NCI-H345 treated with DMSO at 0.1 percent for 48 hours (cell line): Measurements from ENCODE around the gene DOCK4.

Source experiments
- DNase-seq: peaks from one replicate; lab custom pipeline; 2025; ENCODE audit not compliant: unreplicated experiment; lab: John Stamatoyannopoulos, UW

The DOCK4 gene

DNA sequence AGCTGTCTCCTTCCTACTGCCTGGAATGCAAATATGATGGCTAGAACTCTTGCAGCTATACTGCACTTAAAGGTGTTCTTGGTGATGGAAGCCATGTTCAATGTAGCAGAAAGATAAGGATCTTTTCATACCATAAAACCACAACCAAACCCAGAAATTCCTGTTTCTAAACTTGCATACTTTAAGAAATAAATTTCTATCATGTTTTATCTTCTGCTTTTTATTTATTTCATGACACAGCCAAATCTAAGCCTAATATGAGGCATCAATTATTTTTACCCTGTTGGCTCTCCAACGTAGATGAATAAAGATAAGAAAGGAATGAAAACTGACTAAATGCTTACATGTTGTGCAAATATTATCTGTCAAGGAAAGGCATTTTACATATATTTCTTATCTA lies 224.1 kb downstream of the DOCK4 start:
- no peak for DNase-seq

GRCh38 chr7:111980725-111981124 lies 225.5 kb downstream of the DOCK4 start:
- DNase-seq: no peak

DNA sequence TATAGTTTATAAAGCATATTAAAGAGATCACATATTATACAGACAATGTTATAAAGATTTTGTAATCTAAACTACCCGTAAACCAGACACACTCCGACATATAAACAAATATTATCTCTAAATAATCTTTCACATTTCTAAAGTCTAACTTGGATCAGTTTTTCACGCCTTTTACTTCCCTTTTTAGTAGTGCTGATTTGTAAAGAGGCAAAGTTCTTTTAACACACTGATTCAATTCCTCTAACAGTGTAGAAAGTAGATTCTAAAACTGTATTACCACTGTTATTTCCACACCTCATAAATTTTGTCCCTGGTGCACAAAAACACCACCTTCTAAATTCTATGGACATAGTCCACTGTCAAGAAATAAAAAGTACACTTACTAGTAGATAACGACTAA lies 230.9 kb downstream of the DOCK4 start:
- no peak for DNase-seq

GRCh38 chr7:111960984-111961383 lies 245.2 kb downstream of the DOCK4 start:
- DNase-seq: no peak

DNA sequence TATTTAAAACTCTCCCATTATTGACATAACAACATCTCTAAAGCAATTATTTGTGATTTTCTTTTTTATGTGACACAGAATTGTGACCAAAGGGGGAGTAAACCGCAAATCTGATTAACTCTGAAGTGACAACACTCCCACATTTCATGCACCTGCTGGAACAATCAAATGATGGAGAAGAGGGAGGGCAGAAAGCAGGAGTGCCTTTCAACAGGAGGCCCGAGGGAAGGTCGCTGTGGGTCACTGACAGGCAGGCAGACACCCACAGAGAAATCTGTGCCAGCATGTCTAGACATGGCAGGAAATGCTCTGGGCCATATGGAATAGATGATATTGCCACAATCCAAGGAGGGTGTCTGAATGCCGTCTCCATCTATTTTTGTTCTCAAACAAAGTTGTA lies 247.3 kb downstream of the DOCK4 start:
- DNase-seq: peak; percentile 70

DNA sequence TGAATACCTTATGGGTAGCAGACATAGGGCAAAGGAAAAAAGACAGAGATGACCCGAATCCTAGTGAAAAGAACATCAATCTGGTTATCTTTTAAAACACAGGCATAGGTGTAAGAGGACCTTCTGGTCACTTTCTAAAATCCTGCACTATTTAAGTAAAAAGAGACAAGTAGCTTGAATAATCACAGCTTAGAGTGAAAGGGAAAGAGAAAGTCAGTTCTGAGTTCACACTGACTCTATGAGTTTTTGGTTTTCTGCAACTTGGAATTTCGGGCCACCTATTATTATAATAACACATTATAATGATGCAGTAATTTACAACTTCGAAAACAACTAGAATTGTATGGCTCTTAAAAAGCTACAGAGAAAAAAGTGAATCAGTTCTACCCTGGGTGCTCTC lies 247.8 kb downstream of the DOCK4 start:
- no peak for DNase-seq

- no peak for DNase-seq
Measured at GRCh38 chr7:111955616-111956015, 250.6 kb downstream of the DOCK4 start.

DNA sequence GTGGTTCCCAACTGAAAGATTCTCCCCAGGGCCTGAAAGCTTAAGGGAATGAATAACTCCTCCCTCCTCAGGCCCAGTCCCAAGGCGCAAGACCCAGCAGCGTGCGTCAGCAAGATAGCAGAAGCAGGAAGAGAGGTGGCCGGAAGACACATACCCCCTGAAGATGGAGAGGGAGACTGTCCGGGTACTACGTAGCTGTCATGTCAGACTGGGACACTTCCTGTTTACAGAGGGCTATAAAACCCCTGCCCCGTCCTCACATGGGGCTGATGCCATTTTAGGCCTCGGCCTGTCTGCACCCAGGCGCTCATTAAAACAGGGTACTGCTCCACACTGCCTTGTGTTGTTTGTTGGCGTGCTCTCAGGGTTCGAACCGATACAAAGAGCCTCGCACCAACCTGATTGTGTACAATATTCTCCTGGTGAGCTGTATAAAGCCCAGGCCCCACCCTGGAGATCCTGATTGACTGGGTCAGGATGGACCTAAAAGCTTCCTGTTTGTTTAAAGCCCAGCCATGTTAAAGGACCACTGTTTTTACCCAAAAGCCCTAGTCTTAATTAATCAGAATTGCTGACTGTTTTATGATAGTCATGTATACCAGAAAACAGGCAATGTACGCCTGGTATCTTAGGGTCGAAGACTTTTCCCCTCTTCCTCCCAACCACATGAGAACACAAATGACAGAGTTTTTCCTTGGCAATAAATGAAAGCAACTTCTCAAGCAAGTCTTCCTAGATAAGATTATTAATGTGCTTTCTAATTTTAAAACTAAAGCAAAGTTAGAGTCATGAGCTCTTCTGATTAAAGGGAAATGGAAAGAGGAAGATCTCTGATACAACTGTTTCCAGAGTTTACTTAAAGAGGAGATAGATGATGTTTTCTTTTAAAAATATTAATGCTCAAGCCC lies 251.5 kb downstream of the DOCK4 start:
- DNase-seq: no peak

DNA sequence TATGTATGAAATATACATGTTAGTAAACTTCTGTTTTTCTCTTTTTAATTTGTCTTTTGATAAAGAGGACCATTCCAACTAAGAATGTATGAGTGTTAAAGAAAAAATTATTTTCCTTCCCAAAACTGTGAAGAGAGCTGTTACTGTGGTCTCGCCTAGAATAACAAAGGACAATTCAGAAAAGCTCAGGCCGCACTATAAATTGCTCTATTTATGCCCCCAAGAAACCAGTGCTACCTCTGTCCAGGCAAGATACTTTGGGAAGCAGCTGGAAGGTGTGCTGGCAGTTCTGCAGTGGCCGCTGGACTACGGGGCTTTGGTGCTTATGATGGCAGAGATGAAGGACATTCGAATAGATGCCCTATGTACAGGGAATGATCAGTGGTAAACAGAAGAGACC lies 252.1 kb downstream of the DOCK4 start:
- no peak for DNase-seq

DNA sequence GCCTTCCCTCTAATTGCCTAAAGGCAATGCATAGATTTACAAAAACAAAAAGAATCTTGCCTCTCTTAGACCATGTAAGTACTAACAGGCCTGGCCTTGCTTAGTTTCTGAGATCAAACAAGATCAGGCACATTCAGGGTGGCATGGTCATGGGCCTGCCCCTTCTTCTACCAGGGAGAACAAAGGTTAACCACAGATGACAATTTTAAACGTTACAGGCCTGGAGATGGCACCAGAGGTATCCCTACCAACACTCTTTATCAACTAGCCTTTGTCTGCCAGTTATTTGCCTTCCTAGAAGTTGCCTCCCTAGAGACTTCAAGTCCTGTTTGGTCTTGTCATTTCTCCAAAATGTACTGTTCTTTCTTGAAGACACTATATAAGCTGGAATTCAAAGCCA lies 252.6 kb downstream of the DOCK4 start:
- DNase-seq: peak; percentile 20

DNA sequence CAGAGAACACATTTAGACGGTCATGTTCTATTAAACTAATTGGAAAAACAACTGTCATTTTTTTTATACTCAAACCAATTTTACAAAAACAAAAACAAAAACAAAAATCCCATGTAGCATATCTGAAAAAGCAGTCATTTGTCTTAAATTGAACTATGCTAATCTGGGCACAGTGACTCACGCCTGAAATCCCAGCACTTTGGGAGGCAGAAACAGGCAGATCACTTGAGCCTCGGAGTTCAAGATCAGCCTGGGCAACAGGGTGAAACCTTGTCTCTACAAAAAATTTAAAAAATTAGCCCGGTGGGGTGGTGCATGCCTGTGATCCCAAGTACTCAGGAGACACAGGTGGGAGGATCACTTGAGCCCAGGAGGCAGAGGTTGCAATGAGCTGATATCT lies 253.4 kb downstream of the DOCK4 start:
- no peak for DNase-seq

DNA sequence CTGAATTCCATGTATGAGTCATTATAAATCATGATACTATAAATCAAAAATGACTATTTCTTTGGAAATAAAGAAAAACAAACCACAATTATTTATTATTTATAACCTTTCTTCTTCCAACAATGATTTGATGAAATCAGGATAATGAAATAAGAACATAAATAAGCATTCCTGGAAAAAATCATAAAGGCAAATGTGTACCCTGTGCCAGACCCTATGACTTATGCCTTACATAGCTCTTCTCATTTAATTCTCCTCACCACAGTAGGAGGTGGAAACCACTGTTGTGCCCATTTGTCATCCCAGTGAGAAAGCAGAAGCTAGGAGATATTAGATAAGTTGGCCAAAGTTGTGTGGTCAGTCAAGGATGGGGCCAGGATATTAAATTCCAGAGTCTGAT lies 255.1 kb downstream of the DOCK4 start:
- no peak for DNase-seq

DNA sequence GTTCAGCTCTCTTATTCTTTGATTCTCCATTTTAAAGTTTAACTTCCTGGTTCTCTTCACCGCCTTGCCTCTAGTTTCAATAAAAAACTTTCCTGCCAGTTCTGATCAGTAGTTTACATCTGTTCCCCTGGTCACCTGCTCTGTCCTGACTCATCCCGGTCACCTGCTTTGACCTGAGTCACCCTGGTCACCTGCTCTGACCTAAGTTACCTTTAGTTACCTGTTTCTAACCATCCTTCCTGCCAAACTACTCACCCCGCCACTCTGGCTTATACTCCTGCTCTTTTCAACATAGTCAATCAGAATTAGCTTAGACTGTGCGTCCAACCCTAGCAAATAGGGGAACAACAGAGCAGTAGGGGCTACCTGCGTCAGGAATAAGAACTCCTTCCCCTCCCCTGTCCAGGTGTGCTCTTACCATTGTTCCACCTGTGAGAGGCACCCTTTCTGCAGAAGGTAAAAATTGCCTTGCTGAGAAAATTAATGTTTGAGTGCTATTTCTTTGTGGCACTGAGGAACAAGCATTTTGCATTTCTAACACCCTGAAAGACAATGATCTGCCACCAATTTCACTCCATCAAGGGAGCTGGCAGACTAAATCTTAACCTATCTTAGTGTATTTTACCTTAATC lies 263.6 kb downstream of the DOCK4 start:
- no peak for DNase-seq

GRCh38 chr7:111937163-111937562 lies 269.0 kb downstream of the DOCK4 start:
- DNase-seq: no peak

DNA sequence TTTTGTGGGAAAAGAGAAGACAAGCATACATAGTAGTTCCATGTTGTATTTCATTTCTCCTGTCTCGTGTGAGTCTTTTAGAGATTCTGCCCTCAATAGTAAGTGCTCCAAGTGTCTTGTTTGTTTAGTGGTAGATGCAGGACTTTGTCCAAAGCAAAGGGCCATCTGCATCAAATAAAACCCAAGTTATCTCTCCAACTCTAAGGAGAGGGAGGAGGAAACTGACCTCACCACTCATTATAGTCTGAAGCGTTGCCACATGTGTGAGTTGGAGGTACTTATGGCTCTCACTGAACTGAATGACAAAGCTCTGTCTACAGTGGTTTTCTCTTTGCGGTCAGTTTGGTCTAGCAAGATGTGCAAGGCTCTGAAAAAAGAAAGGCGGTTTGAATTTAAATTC lies 272.6 kb downstream of the DOCK4 start:
- no peak for DNase-seq

DNA sequence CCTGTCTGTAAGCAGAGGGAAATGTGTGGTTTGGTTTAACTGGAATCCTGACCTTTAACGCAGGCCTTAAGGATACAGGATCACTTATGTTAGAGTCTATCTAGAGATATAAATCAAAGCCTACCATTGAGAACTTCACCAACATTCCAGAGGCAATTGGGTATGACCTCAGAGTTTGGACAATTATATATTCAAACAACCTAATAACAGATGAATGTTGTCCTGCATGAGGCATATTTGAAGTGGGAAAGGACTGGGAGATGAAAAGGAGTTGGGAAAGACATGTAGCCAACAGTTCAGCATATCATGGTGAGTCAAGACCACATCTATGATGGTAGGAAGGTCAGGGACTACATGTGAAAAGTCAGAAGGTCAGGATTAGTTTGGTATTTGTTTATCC lies 274.2 kb downstream of the DOCK4 start:
- no peak for DNase-seq

- no peak for DNase-seq
Measured at GRCh38 chr7:111931016-111931517, 275.1 kb downstream of the DOCK4 start.

DNA sequence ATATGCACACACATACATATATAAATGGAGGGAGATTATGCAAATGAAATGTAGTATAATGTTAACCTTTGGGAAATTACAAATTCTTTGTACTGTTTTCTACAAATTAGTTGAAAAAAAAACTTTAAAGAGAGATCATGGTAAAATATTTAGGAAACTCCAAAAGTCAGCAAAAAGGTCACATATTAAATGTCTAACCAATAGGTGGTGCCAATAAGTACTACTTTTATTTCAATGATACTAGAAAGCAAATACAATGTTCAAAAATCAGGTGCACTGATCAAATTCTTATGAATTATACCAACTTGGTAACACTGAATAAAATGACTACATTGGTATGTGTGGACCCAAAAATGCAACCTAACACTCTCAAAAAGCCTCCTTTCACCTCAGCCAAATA lies 276.9 kb downstream of the DOCK4 start:
- no peak for DNase-seq

DNA sequence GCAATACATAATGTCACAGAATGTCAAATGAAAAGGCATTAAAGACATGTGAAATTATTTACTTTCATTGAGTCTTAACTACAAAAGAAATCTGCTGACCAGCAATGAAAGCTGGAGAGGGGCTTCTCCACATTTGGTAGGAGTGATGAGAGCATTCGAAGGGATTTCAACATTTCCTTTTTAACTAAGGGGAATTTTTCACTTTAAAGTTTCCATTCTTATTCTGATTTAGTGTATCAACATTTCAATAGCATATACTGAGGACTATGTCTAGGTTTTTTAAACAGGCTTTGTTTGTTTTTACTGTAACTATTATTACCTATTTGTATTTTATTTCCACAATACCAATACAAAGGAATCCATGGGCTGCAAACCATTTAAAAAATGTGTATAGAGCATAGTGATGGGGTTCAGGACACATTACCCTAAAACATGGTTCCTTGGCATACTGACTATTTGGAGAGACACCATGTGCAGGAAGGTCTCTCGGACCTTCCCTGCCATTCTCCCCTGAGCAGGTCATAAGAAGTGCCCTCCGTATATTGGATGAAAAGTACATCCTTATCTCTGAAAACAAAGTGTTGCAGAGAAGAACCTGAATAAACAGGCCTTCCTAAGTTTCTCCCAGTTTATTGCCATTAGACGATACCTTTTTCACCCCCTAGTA lies 278.7 kb downstream of the DOCK4 start:
- no peak for DNase-seq

GRCh38 chr7:111920329-111920728 lies 285.9 kb downstream of the DOCK4 start:
- no peak for DNase-seq

DNA sequence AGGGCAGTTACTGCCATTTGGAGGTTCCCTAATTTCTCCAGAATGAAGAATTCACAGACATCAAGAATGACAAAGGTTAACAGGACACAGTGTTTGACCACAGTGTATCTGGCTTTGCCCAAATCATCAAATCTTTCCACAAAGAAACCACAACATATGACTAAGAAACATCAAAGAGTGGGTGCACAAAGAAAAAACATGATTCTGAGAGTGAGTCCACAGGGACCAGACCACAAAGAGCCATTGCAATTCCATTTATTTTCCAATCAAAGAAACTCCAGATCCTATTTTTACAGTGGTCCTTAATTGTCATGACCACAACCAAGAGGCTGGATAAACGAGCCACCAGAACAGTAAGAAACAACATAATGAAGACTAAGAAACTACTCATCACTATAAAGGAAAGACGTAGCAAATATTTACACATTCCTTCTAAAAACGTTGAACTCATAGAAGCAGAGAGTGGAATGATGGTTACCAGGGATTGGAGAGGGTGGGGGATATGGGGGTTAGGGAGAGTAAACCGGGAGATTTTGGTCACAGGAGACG lies 286.5 kb downstream of the DOCK4 start:
- DNase-seq: no peak

DNA sequence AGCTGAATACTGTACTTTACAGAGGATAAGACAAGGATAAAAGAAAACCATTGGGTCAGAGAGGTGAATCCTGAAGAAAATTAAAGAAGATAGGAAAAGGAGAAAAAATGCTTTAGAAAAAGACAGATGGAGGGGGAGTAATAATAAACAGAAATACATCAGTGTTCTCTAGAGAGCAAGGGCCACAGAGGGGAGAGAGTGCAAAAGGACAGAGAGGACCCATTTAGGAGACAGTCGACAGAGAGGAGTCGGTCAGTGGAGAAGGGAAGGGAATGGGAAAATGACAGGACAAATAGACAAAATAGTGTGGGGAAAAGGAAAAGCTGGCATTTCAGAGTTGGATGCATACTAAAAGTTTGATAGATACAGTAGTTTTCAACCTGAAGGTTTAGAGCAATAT lies 287.0 kb downstream of the DOCK4 start:
- DNase-seq: no peak
